Muscle of leg (tissue), 11 donors: ENCODE data around the gene FOXN3. TPM values are rescaled to one million over a fixed set of nuclear protein-coding genes. Genes with fewer than 3 reads are reported as not detected.

Source experiments
- DNase-seq: peaks from one replicate; pipeline ENCODE4 v3.0.0; 2013
- H3K27ac ChIP-seq: one replicate; pipeline ENCODE4 v1.5.1; 2013; ENCODE audit warnings: mild to moderate bottlenecking, low read length, control low read depth
- H3K27me3 ChIP-seq: one replicate; pipeline ENCODE4 v1.6.1; 2013; ENCODE audit warnings: low read length; ENCODE audit not compliant: control insufficient read depth, insufficient read depth
- H3K36me3 ChIP-seq: one replicate; pipeline ENCODE4 v1.6.1; 2013; ENCODE audit warnings: low read length; ENCODE audit not compliant: control insufficient read depth, insufficient read depth
- H3K4me1 ChIP-seq: one replicate; pipeline ENCODE4 v1.6.1; 2013; ENCODE audit warnings: low read length; ENCODE audit not compliant: control insufficient read depth, insufficient read depth
- H3K4me3 ChIP-seq: one replicate; pipeline ENCODE4 v1.5.1; 2013; ENCODE audit warnings: low read length, control low read depth
- H3K9me3 ChIP-seq: replicated peaks from 2 replicates; pipeline ENCODE4 v1.6.1; 2013; ENCODE audit warnings: low read depth, low read length; ENCODE audit not compliant: control insufficient read depth
- WGBS: methylation state at CpG from one replicate; pipeline ENCODE4 v1.1.5; 2013; ENCODE audit warnings: missing lambda C conversion rate; ENCODE audit not compliant: insufficient coverage; 5-methylcytosine and 5-hydroxymethylcytosine counted together
- polyA plus RNA-seq, 8 donors: library from polyadenylated mRNA; unstranded; fragments of 120-200 nt; gene quantifications; one replicate each; pipeline versions ENCODE4 v1.2.1 to v1.2.3, GENCODE V29; 2013; ENCODE audit warnings: inconsistent platforms in 1 of 8, low replicate concordance in 1 of 8; ENCODE audit not compliant: insufficient read length in 8 of 8, insufficient read depth in 1 of 8
- total RNA-seq: library from RNA; stranded (reverse); fragments of 120-200 nt; gene quantifications from one replicate; pipeline ENCODE4 v1.2.4, GENCODE V29; 2013

Gene FOXN3
- total and polyA plus RNA-seq, 9 donors: 43.4 to 79.2 (median 64.0) TPM

DNA sequence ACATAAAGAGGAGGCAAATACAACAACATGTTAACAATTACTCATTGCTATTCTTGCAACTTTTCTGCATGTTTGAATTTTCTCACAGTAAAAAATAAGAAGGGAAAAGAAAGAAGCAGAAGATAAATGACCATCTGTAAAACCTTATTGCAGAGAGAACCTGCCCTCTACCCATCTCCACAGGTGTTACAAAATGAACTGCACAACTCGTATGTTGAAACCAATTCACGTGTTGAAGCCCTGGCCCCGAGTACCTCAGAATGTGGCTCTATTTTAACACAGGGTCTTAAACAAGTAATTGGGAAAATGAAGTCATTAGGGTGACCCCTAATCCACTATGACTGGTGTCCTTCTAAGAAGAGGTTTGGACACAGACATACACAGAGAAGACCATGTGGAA, 39.5 kb downstream of the FOXN3 start:
- DNase-seq: no peak
- Histone ChIP-seq H3K4me1 (peaks cover 6% of the 10 kb centered on the region), H3K27me3 (no peaks in the 10 kb centered on the region), H3K27ac (no peak overlapping the region), H3K4me3 (no peak overlapping the region), H3K9me3 (peaks cover 14% of the 10 kb centered on the region), H3K36me3 (peaks cover 8% of the 10 kb centered on the region)
- no CpG with 5 or more reads among the region's 3 CpGs for WGBS

DNA sequence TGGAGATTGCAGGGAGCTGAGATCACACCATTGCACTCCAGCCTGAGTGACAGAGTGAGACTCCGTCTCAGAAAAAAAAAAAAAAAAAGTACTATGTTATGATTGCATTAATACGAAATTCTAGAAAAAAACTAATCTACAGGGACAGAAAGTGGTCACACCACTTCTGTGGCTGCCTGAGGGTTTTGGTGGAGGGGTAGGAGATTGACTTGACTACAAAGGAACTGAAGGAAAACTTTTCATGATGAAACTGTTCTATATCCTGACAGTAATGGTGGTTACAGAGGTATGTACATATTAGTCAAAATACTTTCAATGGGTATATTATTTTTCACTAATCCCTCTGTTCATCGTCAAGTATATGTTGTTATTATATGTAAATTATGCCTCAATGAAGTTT, 42.1 kb downstream of the FOXN3 start:
- no peak for DNase-seq
- WGBS: no CpG with 5 or more reads among the region's 3 CpGs
- no peaks in the 10 kb centered on the region for H3K27me3 ChIP-seq
- H3K36me3 ChIP-seq: peaks cover 3% of the 10 kb centered on the region
- no peak overlapping the region for H3K27ac ChIP-seq
- peaks cover 17% of the 10 kb centered on the region for H3K4me1 ChIP-seq
- H3K9me3 ChIP-seq: peaks cover 7% of the 10 kb centered on the region
- no peak overlapping the region for H3K4me3 ChIP-seq

DNA sequence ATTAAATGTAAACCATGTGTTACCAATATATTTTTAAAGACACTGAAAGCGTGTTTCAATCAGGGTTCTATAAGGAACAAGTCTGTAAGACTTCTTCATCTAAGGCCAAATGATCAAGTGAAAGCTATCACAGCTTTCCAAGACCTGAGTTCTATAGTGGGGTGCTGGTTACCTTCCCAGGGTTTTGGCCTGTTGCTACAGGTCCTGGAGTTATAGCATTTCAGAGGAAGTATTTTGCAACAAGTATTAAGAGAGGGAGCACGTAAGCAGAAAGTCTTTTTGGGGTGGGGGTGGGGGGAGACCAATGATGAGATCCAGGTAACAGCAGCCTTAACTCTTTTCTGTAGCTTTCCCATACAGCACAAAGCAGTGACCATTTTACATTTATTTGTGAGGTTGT, 43.8 kb downstream of the FOXN3 start:
- peaks cover 17% of the 10 kb centered on the region for H3K4me1 ChIP-seq
- no peak overlapping the region for H3K4me3 ChIP-seq
- no peaks in the 10 kb centered on the region for H3K27me3 ChIP-seq
- peaks cover 3% of the 10 kb centered on the region for H3K36me3 ChIP-seq
- no CpG with 5 or more reads among the region's 2 CpGs for WGBS
- peaks cover 5% of the 10 kb centered on the region for H3K9me3 ChIP-seq
- H3K27ac ChIP-seq: no peak overlapping the region
- no peak for DNase-seq

DNA sequence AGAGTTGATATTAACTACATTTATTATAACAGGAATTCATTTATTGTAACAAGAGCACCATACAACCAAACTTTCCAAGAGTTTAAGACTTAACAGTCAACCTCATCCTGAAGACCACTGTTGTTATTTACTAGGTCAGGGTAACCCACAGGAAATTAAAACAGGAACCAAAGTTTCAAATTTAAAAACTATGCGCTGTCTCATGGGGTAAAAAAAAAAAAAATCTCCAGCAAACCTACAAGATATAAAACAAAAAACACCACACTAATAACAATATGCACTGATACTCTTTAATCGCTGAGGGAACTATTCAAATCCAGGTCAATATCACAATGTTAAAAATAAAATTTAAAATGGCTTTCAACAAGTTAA, 44.5 kb downstream of the FOXN3 start:
- peaks cover 17% of the 10 kb centered on the region for H3K4me1 ChIP-seq
- no CpG with 5 or more reads among the region's 2 CpGs for WGBS

DNA sequence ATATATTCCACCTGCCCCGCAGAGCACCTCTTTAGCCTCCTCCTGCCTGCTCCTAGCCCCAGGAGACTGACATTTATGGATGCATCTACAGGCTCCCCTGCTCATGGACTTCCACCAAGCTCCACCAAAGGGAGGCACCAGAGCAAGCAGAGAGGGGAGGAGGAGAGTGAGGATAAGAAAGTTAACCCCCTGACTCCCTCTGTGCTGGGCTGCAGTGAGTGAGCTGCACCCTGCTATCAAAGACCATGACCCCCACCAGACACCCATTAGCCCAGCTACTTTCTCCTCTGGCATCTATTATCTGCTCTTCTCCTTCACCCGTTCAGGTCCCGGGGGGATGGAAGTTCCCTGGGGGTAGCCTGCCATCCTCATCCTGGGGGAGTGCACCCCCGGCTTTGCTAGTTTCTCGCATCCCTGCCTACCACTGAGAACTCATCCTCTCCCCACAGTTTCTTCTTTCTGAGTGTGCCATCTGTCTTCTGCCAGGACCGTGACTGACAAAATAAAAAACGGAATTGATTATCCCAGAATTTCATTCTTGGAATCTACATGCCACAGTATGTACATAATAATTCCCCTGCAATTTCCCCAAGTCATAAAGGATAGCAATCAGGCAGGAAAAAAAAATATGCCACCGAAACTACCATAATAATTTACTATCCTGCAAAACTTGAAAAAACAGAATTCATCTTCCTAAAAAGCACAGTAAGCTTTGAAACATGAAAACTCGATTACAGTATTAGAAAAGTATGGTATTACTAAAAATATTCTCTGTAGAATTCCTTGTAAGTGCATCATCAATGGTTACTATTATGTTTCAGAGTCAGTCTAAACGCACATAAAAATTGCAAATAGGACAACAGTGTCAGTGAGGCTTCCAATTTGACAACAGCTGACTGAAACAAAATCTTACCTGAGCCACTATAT, 45.2 kb downstream of the FOXN3 start:
- Histone ChIP-seq H3K27me3 (no peaks in the 10 kb centered on the region), H3K36me3 (no peaks in the 10 kb centered on the region), H3K27ac (peak overlapping the region; percentile 15), H3K9me3 (peaks cover 2% of the 10 kb centered on the region), H3K4me3 (no peak overlapping the region), H3K4me1 (peaks cover 17% of the 10 kb centered on the region)
- no peak for DNase-seq
- WGBS: 50% methylated on average over 5 of the region's 10 CpGs

More for the DNA sequence above, 44.5 kb downstream of the FOXN3 start:
- DNase-seq: no peak
- H3K27ac ChIP-seq: no peak overlapping the region
- H3K27me3 ChIP-seq: no peaks in the 10 kb centered on the region
- H3K4me3 ChIP-seq: no peak overlapping the region
- H3K9me3 ChIP-seq: peaks cover 2% of the 10 kb centered on the region
- no peaks in the 10 kb centered on the region for H3K36me3 ChIP-seq

DNA sequence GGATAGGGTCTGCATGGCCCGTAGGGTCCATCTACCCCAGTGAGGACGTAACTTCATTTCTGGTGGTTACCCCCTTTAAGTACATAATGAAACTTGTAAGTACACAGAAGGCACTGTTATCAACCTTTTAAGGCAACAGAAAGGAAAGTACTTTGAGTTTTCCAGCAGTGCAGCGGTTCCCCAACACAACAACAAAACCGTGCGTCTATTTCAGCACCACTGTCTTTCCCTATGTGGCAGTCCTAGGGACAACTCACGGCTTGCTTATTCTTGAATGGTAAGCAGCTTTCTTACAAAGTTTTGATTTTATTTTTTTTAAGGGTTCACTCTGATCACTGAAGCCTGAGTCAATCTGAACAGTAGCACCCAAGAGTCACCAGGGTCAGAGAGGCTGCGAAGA, 46.3 kb downstream of the FOXN3 start:
- Histone ChIP-seq H3K27ac (peak overlapping the region; percentile 8), H3K9me3 (peaks cover 2% of the 10 kb centered on the region), H3K4me3 (no peak overlapping the region), H3K36me3 (no peaks in the 10 kb centered on the region), H3K27me3 (no peaks in the 10 kb centered on the region), H3K4me1 (peaks cover 20% of the 10 kb centered on the region)
- DNase-seq: no peak
- 80% methylated on average over 1 of the region's 7 CpGs for WGBS

DNA sequence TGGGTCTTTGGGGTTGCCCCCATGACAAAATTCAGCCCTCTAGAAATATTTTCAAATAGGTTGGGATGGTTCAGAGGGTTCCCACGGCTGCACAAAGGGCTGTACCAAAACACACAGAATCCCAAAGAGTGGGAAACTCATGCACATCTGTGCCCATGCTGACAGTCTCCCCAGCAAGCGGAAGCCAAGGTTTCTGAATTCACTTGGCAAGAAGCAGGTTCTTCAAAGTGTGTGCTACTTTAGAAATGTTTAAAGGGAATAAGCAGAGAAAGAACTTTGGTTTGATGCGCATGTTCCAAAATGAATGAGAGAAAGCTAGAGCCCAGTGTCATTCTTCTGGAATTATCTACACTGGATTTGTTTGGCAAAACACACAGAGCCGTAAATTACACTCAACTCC, 46.7 kb downstream of the FOXN3 start:
- no peaks in the 10 kb centered on the region for H3K27me3 ChIP-seq
- peaks cover 20% of the 10 kb centered on the region for H3K4me1 ChIP-seq
- WGBS: 71% methylated on average over 3 of the region's 4 CpGs
- H3K4me3 ChIP-seq: no peak overlapping the region
- no peaks in the 10 kb centered on the region for H3K36me3 ChIP-seq
- H3K9me3 ChIP-seq: peaks cover 2% of the 10 kb centered on the region
- peak overlapping the region; percentile 29 for H3K27ac ChIP-seq
- DNase-seq: no peak

DNA sequence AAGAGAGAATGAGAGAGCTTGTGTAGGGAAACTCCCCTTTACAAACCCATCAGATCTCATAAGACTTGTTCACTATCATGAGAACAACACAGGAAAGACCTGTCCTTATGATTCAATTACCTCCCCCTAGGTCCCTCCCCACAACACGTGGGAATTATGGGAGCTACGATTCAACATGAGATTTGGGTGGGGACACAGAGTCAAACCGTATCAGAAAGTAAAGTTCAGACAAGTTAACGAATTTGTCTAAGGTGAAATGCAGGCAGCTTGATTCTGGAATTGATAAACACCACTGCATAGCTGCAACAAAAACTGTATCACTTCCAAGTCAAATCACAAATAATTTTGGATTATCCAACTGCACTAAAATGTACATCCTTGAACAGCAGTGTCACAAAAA, 47.4 kb downstream of the FOXN3 start:
- no peak for DNase-seq
- peaks cover 2% of the 10 kb centered on the region for H3K9me3 ChIP-seq
- no peak overlapping the region for H3K4me3 ChIP-seq
- peaks cover 22% of the 10 kb centered on the region for H3K4me1 ChIP-seq
- H3K27me3 ChIP-seq: no peaks in the 10 kb centered on the region
- 89% methylated on average over 3 of the region's 4 CpGs for WGBS
- H3K36me3 ChIP-seq: no peaks in the 10 kb centered on the region
- H3K27ac ChIP-seq: no peak overlapping the region

DNA sequence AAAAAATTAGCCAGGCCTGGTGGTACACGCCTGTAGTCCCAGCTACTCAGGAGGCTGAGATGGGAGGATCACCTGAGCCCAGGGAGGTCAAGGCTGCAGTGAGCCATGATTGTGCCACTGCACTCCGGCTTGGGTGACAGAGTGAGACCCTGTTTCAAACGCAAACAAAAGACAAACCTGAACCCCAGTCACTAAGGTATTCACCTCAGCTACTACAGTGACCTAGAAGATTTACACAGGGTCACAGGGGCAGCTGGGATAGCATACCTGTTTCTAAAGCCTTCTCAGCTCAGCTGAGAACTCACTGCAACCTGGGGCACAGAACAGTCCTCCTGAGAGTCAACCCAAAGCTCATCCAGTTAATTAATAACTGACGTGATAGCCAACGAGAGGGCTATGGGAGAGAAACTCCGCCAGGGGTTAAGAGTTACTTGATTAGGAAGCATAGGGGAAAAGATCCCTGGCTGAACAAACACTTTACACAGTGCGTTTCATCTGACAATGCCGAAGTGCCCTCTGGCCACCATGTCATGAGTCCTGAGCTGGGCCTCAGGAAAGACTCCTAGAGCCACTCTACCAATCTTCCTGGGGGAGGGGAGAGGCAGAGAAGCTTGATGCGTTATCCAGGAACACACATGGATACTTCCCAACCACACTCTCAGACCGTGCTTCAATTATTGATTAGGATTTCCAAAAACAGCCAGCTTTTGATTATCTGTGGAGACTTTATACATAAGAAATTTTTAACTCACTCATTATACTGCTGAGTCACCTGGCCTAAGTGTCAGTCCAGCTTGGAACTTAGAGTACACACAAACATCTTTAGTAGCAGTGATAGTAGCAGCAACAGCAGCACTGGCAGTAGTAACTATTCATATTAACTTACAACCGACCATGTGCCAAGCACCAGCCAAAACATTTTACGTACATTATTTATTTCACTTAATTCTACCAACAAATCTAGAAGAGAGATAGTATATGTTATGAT, 48.2 kb downstream of the FOXN3 start:
- Histone ChIP-seq H3K4me1 (peaks cover 24% of the 10 kb centered on the region), H3K27ac (no peak overlapping the region), H3K27me3 (no peaks in the 10 kb centered on the region), H3K9me3 (no peaks in the 10 kb centered on the region), H3K4me3 (no peak overlapping the region), H3K36me3 (no peaks in the 10 kb centered on the region)
- DNase-seq: no peak
- 79% methylated on average over 3 of the region's 12 CpGs for WGBS

DNA sequence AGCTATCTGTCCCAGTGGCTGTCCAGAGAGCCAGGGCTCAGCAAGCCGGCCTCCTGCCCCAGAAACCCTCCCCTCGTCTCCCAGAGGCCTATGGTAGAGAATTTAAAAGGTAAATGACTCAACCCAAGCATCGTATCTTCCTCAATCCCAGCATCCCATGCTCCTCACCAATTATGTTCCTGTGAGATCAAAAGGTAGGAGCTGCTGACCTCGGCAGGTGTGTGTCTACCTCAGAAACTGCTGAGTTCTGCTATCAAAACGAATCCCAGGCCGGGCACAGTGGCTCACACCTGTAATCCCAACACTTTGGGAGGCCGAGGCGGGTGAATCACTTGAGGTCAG, 49.3 kb downstream of the FOXN3 start:
- H3K27me3 ChIP-seq: no peaks in the 10 kb centered on the region
- H3K4me3 ChIP-seq: no peak overlapping the region
- DNase-seq: no peak
- WGBS: 65% methylated on average over 4 of the region's 8 CpGs
- H3K36me3 ChIP-seq: no peaks in the 10 kb centered on the region
- H3K9me3 ChIP-seq: no peaks in the 10 kb centered on the region
- H3K4me1 ChIP-seq: peaks cover 26% of the 10 kb centered on the region
- H3K27ac ChIP-seq: no peak overlapping the region
